Measurements from ENCODE around the gene AHCYL2. TPM values are rescaled to one million over a fixed set of nuclear protein-coding genes. Genes with fewer than 3 reads are reported as not detected.

Gene AHCYL2
- total RNA-seq, 1 donor from 2014 or later: 39.3 TPM

DNA sequence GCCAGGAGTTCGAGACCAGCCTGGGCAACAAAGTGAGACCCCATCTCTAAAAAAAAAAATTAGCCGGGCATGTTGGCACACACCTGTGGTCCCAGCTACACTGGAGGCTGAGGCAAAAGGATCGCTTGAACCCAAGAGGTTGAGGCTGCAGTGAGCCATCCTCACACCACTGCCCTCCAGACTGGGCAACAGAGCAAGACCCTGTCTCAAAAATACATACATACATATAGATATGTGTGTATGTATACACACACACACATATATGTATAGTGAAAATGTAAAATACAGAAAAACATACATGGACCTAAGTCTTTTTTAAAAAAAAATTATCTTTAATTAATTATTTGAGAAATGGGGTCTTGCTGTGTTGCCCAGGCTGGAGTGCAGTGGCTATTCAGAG, 30.9 kb upstream of the AHCYL2 start:
- H3K27ac Mint-ChIP-seq: no peak overlapping the region
- H3K27me3 Mint-ChIP-seq (ENCODE audit: insufficient read depth, low read depth): peaks cover 5% of the 10 kb centered on the region
- H4K20me1 ChIP-seq (ENCODE audit: low read depth): peaks cover 41% of the 10 kb centered on the region
- H3F3A ChIP-seq (ENCODE audit: low read depth): no peaks in the 10 kb centered on the region
- H3K9me3 ChIP-seq (ENCODE audit: low read depth): peaks cover 6% of the 10 kb centered on the region
- peaks cover 25% of the 10 kb centered on the region for H3K4me1 ChIP-seq
- peaks cover 30% of the 10 kb centered on the region for H3K4me1 Mint-ChIP-seq
- peaks cover 7% of the 10 kb centered on the region for H3K36me3 ChIP-seq
- H2AFZ ChIP-seq (replicated peaks): no peak overlapping the region
- no peak overlapping the region for H3K4me3 ChIP-seq
- H3K9ac ChIP-seq: no peak overlapping the region
- H3K79me2 ChIP-seq (ENCODE audit: low read depth): peaks cover 100% of the 10 kb centered on the region
- no peak overlapping the region for H3K4me2 ChIP-seq
- TF ChIP-seq, protein P1, sequence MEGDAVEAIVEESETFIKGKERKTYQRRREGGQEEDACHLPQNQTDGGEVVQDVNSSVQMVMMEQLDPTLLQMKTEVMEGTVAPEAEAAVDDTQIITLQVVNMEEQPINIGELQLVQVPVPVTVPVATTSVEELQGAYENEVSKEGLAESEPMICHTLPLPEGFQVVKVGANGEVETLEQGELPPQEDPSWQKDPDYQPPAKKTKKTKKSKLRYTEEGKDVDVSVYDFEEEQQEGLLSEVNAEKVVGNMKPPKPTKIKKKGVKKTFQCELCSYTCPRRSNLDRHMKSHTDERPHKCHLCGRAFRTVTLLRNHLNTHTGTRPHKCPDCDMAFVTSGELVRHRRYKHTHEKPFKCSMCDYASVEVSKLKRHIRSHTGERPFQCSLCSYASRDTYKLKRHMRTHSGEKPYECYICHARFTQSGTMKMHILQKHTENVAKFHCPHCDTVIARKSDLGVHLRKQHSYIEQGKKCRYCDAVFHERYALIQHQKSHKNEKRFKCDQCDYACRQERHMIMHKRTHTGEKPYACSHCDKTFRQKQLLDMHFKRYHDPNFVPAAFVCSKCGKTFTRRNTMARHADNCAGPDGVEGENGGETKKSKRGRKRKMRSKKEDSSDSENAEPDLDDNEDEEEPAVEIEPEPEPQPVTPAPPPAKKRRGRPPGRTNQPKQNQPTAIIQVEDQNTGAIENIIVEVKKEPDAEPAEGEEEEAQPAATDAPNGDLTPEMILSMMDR (IDR thresholded peaks at IDR 0.05): no peak
- TF ChIP-seq EZH2 (IDR thresholded peaks at IDR 0.05) (no peak), EZH2phosphoT487 (IDR thresholded peaks at IDR 0.05) (no peak)
- DNase-seq (ENCODE audit: low spot score): no peak
- peaks cover 37% of the 10 kb centered on the region for H3K36me3 Mint-ChIP-seq
- peaks cover 6% of the 10 kb centered on the region for H3K9me3 Mint-ChIP-seq
- no peak overlapping the region for H3K4me3 Mint-ChIP-seq
- H3K27me3 ChIP-seq: no peaks in the 10 kb centered on the region
- no peak overlapping the region for H3K27ac ChIP-seq

DNA sequence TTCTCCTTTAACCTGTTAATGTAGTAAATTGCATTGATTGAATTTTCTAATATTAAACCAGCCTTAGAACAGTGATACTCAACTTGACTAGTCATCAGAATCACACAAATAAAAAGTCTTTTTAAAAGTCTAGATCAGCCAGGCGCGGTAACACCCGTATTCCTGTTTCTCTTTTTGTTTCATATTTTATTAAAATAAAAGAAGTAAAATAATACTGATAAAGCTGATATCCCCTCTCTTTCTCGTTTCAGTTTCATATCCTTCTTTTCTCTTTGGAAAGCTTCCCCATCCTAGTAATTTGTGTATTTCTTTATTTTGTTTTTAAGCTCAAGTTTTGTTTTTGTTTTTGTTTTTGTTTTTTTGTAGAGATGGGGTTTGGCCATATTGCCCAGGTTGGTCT, 27.1 kb upstream of the AHCYL2 start:
- peaks cover 10% of the 10 kb centered on the region for H3K36me3 ChIP-seq
- no peak overlapping the region for H3K9ac ChIP-seq
- H3F3A ChIP-seq (ENCODE audit: low read depth): no peaks in the 10 kb centered on the region
- peaks cover 6% of the 10 kb centered on the region for H3K9me3 ChIP-seq (ENCODE audit: low read depth)
- H3K4me2 ChIP-seq: no peak overlapping the region
- Mint-ChIP-seq H3K4me3 (no peak overlapping the region), H3K27ac (no peak overlapping the region), H3K4me1 (no peaks in the 10 kb centered on the region), H3K36me3 (peaks cover 39% of the 10 kb centered on the region), H3K9me3 (peaks cover 8% of the 10 kb centered on the region), H3K27me3 (ENCODE audit: insufficient read depth, low read depth) (peaks cover 7% of the 10 kb centered on the region)
- peaks cover 23% of the 10 kb centered on the region for H4K20me1 ChIP-seq (ENCODE audit: low read depth)
- no peak overlapping the region for H2AFZ ChIP-seq (replicated peaks)
- no peaks in the 10 kb centered on the region for H3K4me1 ChIP-seq
- peaks cover 100% of the 10 kb centered on the region for H3K79me2 ChIP-seq (ENCODE audit: low read depth)
- TF ChIP-seq EZH2phosphoT487 (IDR thresholded peaks at IDR 0.05) (no peak), EZH2 (IDR thresholded peaks at IDR 0.05) (no peak)
- TF ChIP-seq, protein P1 (IDR thresholded peaks at IDR 0.05): no peak
- H3K4me3 ChIP-seq: no peak overlapping the region
- DNase-seq (ENCODE audit: low spot score): no peak
- H3K27ac ChIP-seq: no peak overlapping the region
- H3K27me3 ChIP-seq: no peaks in the 10 kb centered on the region

DNA sequence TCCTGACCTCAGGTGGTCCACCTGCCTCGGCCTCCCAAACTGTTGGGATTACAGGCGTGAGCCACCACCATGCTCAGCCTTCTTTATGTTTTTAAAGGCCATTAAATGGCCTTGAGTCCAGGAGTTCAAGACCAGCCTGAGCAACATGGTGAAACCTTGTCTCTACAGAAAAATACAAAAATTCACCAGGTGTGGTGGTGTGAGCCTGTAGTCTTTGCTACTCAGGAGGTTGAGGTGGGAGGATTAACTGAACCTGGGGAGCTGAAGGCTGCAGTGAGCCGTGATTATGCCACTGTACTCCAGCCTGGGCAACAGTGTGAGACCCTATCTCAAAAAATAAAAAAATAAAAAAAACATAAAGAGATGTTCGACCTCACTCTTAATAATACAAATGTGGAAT, 25.4 kb upstream of the AHCYL2 start:
- Histone ChIP-seq H3K36me3 (peaks cover 10% of the 10 kb centered on the region), H3K79me2 (ENCODE audit: low read depth) (peaks cover 94% of the 10 kb centered on the region)

More for the DNA sequence above, 25.4 kb upstream of the AHCYL2 start:
- TF ChIP-seq EZH2phosphoT487 (IDR thresholded peaks at IDR 0.05): no peak
- TF ChIP-seq EZH2 (IDR thresholded peaks at IDR 0.05): no peak
- TF ChIP-seq, protein P1 (IDR thresholded peaks at IDR 0.05): no peak
- no peak for DNase-seq (ENCODE audit: low spot score)
- Histone ChIP-seq H3K27me3 (no peaks in the 10 kb centered on the region), H2AFZ (replicated peaks) (no peak overlapping the region), H3K9me3 (ENCODE audit: low read depth) (peaks cover 6% of the 10 kb centered on the region), H3K4me1 (no peaks in the 10 kb centered on the region), H3K27ac (no peak overlapping the region), H3K4me3 (no peak overlapping the region), H3K9ac (no peak overlapping the region), H3K4me2 (no peak overlapping the region), H3F3A (ENCODE audit: low read depth) (no peaks in the 10 kb centered on the region), H4K20me1 (ENCODE audit: low read depth) (peaks cover 28% of the 10 kb centered on the region)
- peaks cover 8% of the 10 kb centered on the region for H3K9me3 Mint-ChIP-seq
- no peak overlapping the region for H3K4me3 Mint-ChIP-seq
- H3K4me1 Mint-ChIP-seq: peaks cover 2% of the 10 kb centered on the region
- H3K27me3 Mint-ChIP-seq (ENCODE audit: insufficient read depth, low read depth): peaks cover 9% of the 10 kb centered on the region
- peaks cover 37% of the 10 kb centered on the region for H3K36me3 Mint-ChIP-seq
- no peak overlapping the region for H3K27ac Mint-ChIP-seq
